ENCODE measurements around the gene SF3A2.

The SF3A2 gene

GRCh38 chr19:2226840-2227360 is 9.7 kb upstream of the SF3A2 start:
- no peak for DNase-seq (ENCODE audit: low spot score)

GRCh38 chr19:2227415-2228156 is 9.0 kb upstream of the SF3A2 start:
- DNase-seq (ENCODE audit: low spot score): no peak

- no peak for DNase-seq (ENCODE audit: low spot score)
Measured at GRCh38 chr19:2228157-2229030, 8.2 kb upstream of the SF3A2 start.

GRCh38 chr19:2229103-2230032 is 7.3 kb upstream of the SF3A2 start:
- DNase-seq (ENCODE audit: low spot score): peak; percentile 21

- no peak for DNase-seq (ENCODE audit: low spot score)
Measured at GRCh38 chr19:2230033-2230531, 6.5 kb upstream of the SF3A2 start.

GRCh38 chr19:2230807-2231533 is 5.7 kb upstream of the SF3A2 start:
- DNase-seq (ENCODE audit: low spot score): no peak

GRCh38 chr19:2231621-2232221 is 4.9 kb upstream of the SF3A2 start:
- peak; percentile 36 for DNase-seq (ENCODE audit: low spot score)

- no peak for DNase-seq (ENCODE audit: low spot score)
Measured at GRCh38 chr19:2232286-2233151, 4.1 kb upstream of the SF3A2 start.

GRCh38 chr19:2233601-2234280 is 2.9 kb upstream of the SF3A2 start:
- DNase-seq (ENCODE audit: low spot score): no peak

- no peak for DNase-seq (ENCODE audit: low spot score)
Measured at GRCh38 chr19:2234996-2235380, 1.6 kb upstream of the SF3A2 start.

- peak; percentile 48 for DNase-seq (ENCODE audit: low spot score)
Measured at GRCh38 chr19:2235381-2236063, 1.1 kb upstream of the SF3A2 start.

- no peak for DNase-seq (ENCODE audit: low spot score)
Measured at GRCh38 chr19:2236064-2236313, 635 bp upstream of the SF3A2 start.

GRCh38 chr19:2237051-2237868 is 636 bp downstream of the SF3A2 start:
- no peak for DNase-seq (ENCODE audit: low spot score)

GRCh38 chr19:2237869-2238153 is 1.2 kb downstream of the SF3A2 start:
- no peak for DNase-seq (ENCODE audit: low spot score)

GRCh38 chr19:2239173-2239572 is 2.5 kb downstream of the SF3A2 start:
- DNase-seq (ENCODE audit: low spot score): no peak

GRCh38 chr19:2239771-2240770 is 3.4 kb downstream of the SF3A2 start:
- no peak for DNase-seq (ENCODE audit: low spot score)
